Measurements from ENCODE around the gene CNTRL.

CNTRL gene

GRCh38 chr9:121182101-121182836 is 107.5 kb downstream of the CNTRL start:
- no peak for DNase-seq

GRCh38 chr9:121182989-121183388 is 108.2 kb downstream of the CNTRL start:
- no peak for DNase-seq

GRCh38 chr9:121183666-121184423 is 109.1 kb downstream of the CNTRL start:
- DNase-seq: no peak

GRCh38 chr9:121184463-121184862 is 109.7 kb downstream of the CNTRL start:
- DNase-seq: no peak

GRCh38 chr9:121185178-121185745 is 110.5 kb downstream of the CNTRL start:
- DNase-seq: no peak

- no peak for DNase-seq
Observed at GRCh38 chr9:121185774-121186403, 111.1 kb downstream of the CNTRL start.

GRCh38 chr9:121187636-121188305 is 113.0 kb downstream of the CNTRL start:
- DNase-seq: no peak

GRCh38 chr9:121189006-121189405 is 114.3 kb downstream of the CNTRL start:
- no peak for DNase-seq

GRCh38 chr9:121189660-121190059 is 114.9 kb downstream of the CNTRL start:
- no peak for DNase-seq

- DNase-seq: no peak
Observed at GRCh38 chr9:121191235-121191634, 116.5 kb downstream of the CNTRL start.

GRCh38 chr9:121192518-121192917 is 117.8 kb downstream of the CNTRL start:
- DNase-seq: no peak

GRCh38 chr9:121192959-121193640 is 118.3 kb downstream of the CNTRL start:
- DNase-seq: no peak

- no peak for DNase-seq
Observed at GRCh38 chr9:121194730-121195129, 120.0 kb downstream of the CNTRL start.

- no peak for DNase-seq
Observed at GRCh38 chr9:121196389-121196788, 121.6 kb downstream of the CNTRL start.

GRCh38 chr9:121197132-121197531 is 122.4 kb downstream of the CNTRL start:
- DNase-seq: no peak

GRCh38 chr9:121198512-121199042 is 123.8 kb downstream of the CNTRL start:
- DNase-seq: no peak

- no peak for DNase-seq
Observed at GRCh38 chr9:121199921-121200320, 125.2 kb downstream of the CNTRL start.

- DNase-seq: no peak
Observed at GRCh38 chr9:121200356-121200755, 125.6 kb downstream of the CNTRL start.

- no peak for DNase-seq
Observed at GRCh38 chr9:121201045-121201737, 126.4 kb downstream of the CNTRL start.

GRCh38 chr9:121201738-121202533 is 127.2 kb downstream of the CNTRL start, which contains the start of gene RAB14:
Gene RAB14 (minus strand): TSS chr9:121201869. CDS start chr9:121193412, 8,457 bp downstream.
- peak; percentile 99 for DNase-seq

All from NCI-H2029 (cell line).